ENCODE results near the gene MPG.

DNA sequence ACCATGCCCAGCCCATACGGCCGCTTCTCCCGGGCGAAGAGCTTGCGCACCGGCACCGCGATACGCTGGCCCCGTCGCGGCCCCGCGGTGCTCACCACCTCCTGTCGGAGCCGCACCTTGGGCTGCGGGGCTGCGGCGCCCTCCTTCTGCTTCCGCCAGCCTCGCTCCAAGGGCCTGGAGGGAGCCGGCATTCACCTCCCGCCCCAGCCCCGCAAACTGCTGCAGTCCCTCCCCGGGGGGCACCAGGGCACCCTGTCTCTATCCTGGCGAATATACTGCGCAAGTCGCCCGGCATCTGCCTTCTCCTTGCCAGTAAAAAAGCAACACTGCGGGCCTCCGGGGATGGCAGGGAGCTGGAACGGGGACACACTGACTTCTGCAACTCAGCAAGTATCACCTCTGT is 16.1 kb upstream of the MPG start:
- TF ChIP-seq, protein P1, sequence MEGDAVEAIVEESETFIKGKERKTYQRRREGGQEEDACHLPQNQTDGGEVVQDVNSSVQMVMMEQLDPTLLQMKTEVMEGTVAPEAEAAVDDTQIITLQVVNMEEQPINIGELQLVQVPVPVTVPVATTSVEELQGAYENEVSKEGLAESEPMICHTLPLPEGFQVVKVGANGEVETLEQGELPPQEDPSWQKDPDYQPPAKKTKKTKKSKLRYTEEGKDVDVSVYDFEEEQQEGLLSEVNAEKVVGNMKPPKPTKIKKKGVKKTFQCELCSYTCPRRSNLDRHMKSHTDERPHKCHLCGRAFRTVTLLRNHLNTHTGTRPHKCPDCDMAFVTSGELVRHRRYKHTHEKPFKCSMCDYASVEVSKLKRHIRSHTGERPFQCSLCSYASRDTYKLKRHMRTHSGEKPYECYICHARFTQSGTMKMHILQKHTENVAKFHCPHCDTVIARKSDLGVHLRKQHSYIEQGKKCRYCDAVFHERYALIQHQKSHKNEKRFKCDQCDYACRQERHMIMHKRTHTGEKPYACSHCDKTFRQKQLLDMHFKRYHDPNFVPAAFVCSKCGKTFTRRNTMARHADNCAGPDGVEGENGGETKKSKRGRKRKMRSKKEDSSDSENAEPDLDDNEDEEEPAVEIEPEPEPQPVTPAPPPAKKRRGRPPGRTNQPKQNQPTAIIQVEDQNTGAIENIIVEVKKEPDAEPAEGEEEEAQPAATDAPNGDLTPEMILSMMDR (IDR thresholded peaks at IDR 0.05) = no peak
- no peak for TF ChIP-seq EZH2 (IDR thresholded peaks at IDR 0.05; ENCODE audit: borderline replicate concordance, insufficient read depth, low read depth, low read length, poor library complexity, severe bottlenecking)
